Activated naive CD8-positive, alpha-beta T cell (primary cell): ENCODE results near the gene AHI1.
"Not testable (repeated sequence)": the region's sequence is repeated elsewhere in the genome, so short reads cannot be mapped to it uniquely, and the experiment has no call there.

Experiments
- H3K27ac Mint-ChIP-seq: one replicate; pipeline ENCODE4 v1.8.0; 2021; ENCODE audit warnings: mixed read lengths
- H3K27me3 Mint-ChIP-seq: one replicate; pipeline ENCODE4 v1.8.0; 2021; ENCODE audit warnings: mixed read lengths
- H3K36me3 Mint-ChIP-seq: one replicate; pipeline ENCODE4 v1.8.0; 2021; ENCODE audit warnings: mixed read lengths
- H3K4me1 Mint-ChIP-seq: one replicate; pipeline ENCODE4 v1.8.0; 2021; ENCODE audit warnings: low read depth, mixed read lengths
- H3K4me3 Mint-ChIP-seq: one replicate; pipeline ENCODE4 v1.8.0; 2021; ENCODE audit warnings: mild to moderate bottlenecking, mixed read lengths
- H3K9me3 Mint-ChIP-seq: one replicate; pipeline ENCODE4 v1.8.0; 2021; ENCODE audit warnings: low read depth, mixed read lengths

The AHI1 gene

DNA sequence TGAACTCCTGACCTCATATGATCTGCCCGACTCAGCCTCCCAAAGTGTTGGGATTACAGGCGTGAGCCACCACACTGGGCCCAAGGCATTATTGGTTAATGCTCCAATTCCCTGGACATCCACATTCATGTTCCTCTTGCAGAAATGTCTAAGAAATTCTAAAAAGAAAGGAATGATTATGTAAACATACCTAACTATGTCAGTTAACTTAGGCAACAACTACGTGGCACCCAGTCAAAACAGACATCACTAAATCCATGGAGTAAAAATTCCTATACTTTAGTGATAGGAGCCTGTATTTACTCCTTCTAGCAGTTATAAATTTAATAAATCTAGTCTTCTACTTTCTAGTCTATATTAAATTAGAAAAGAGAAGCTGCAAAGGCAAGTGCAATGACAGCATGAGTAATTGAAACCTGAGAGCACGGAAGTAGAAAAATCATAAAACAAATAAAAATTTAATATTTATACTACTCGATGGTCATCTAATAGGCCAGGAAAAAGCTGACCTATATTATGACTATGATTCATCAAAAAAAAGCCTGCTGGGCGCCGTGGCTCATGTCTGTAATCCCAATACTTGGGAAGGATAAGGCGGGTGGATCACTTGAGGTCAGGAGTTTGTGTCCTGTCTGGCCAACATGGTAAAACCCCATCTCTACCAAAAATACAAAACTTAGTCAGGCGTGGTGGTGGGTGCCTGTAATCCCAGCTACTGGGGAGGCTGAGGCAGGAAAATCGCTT, 4.2 kb downstream of the AHI1 start:
- peaks cover 19% of the 10 kb centered on the region for H3K4me1 Mint-ChIP-seq
- H3K27me3 Mint-ChIP-seq, result no peaks in the 10 kb centered on the region
- H3K36me3 Mint-ChIP-seq, result peaks cover 41% of the 10 kb centered on the region
- H3K9me3 Mint-ChIP-seq, result no peaks in the 10 kb centered on the region
- H3K4me3 Mint-ChIP-seq, result no peak overlapping the region
- no peak overlapping the region for H3K27ac Mint-ChIP-seq

DNA sequence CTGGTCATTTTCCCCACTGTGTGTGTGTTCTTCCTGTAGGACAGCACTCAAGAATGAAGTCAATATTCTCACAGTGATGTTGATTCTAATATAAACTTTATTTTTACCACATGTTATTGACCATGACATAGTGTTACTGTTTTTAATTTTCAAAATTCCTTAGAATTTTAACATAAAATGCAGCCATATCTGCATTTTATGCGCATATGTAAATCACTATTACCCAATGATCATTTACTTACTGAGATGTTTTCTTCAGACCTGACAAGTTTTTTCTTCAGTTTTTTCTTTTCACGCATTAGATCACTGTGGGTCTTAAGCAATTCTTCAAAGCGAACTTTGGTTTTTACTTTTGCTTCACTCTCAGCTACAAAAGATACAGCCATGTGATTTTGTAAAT, 7.2 kb downstream of the AHI1 start:
- Mint-ChIP-seq H3K9me3 (no peaks in the 10 kb centered on the region), H3K27me3 (no peaks in the 10 kb centered on the region)

DNA sequence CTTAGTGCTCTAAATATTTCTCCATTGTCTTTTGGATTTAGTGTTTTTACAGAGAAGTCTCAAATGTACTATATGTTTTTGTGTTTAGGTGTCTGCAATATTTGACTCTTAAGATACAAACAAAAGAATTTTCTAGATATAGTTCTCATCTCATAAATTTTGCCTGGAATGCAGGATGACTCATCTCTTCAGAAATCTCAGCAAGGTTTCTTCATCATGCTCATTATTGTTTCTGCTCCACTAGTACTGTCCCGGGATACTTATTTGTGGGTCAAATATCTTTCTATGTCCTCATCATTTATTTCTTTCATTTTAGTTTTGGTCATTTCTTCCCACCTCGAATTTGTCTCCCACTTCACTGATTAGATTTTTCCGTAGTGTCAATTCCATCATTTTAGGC, 9.5 kb downstream of the AHI1 start:
- no peak overlapping the region for H3K27ac Mint-ChIP-seq
- no peaks in the 10 kb centered on the region for H3K27me3 Mint-ChIP-seq
- H3K4me1 Mint-ChIP-seq, result no peaks in the 10 kb centered on the region
- H3K36me3 Mint-ChIP-seq, result peaks cover 50% of the 10 kb centered on the region
- H3K4me3 Mint-ChIP-seq, result no peak overlapping the region
- peaks cover 6% of the 10 kb centered on the region for H3K9me3 Mint-ChIP-seq

More for the DNA sequence above, 7.2 kb downstream of the AHI1 start:
- H3K36me3 Mint-ChIP-seq, result peaks cover 54% of the 10 kb centered on the region
- peaks cover 8% of the 10 kb centered on the region for H3K4me1 Mint-ChIP-seq
- H3K27ac Mint-ChIP-seq, result no peak overlapping the region
- H3K4me3 Mint-ChIP-seq, result no peak overlapping the region

DNA sequence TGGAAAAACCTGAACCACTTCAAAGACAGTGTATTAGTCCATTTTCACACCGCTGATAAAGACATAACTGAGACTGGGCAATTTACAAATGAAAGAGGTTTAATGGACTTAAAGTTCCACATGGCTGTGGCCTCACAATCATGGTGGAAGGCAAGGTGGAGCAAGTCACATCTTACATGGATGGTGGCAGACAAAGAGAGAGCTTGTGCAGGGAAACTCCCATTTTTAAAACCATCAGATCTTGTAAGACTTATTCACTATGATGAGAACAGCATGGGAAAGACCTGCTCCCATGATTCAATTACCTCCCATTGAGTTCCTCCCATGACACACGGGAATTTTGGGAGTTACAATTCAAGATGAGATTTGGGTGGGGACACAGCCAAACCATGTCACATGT, 13.6 kb downstream of the AHI1 start:
- H3K9me3 Mint-ChIP-seq, result peaks cover 10% of the 10 kb centered on the region
- H3K36me3 Mint-ChIP-seq, result peaks cover 44% of the 10 kb centered on the region
- H3K4me1 Mint-ChIP-seq, H3K27me3 Mint-ChIP-seq, H3K27ac Mint-ChIP-seq, H3K4me3 Mint-ChIP-seq: not testable (repeated sequence)

DNA sequence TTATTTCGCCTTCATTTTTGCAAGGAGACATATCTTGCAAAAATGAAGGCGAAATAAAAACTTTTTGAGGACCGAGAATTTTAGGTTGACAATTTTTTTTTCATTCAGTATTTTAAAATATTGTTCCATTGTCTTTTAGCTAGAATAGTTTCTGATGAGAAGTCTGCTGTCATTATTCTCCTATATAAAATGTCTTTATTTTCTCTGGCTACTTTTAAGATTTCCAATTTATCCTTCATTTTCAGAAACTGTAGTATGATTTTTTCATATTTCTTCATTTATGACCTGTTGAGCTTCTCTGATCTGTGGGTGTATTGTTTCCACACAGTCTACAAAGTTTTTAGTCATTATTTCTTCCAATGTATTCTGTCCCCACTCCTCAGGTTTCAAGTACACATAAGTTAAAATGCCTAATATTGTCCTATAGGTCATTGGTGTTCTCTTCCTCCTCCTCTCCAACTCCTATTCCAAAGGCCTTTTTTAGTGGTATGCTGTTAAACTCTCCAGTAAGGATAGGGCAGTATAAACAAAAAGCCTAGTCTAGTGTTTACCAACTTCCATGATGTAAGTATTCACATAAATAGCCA, 15.7 kb downstream of the AHI1 start:
- Mint-ChIP-seq H3K4me1 (no peaks in the 10 kb centered on the region), H3K9me3 (peaks cover 10% of the 10 kb centered on the region), H3K27me3 (no peaks in the 10 kb centered on the region), H3K4me3 (no peak overlapping the region), H3K36me3 (peaks cover 45% of the 10 kb centered on the region), H3K27ac (no peak overlapping the region)

DNA sequence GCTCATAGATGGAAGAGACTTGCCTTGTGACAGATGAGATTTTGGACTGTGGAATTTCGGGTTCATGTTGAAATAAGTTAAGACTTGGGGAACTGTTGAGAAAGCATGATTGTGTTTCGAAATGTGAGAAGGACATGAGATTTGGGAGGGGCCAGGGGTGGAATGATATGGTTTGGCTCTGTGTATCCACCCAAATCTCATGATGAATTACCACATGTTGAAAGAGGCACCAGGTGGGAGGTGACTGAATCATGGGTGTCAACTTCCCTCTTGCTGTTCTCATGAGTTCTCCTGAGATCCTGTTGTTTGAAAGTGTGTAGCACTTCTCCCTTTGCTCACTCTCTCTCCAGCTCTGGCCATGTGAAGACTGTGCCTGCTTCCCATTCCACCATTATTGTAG, 17.9 kb downstream of the AHI1 start:
- Mint-ChIP-seq H3K36me3 (peaks cover 38% of the 10 kb centered on the region), H3K9me3 (peaks cover 10% of the 10 kb centered on the region), H3K27ac (no peak overlapping the region), H3K4me3 (no peak overlapping the region), H3K4me1 (no peaks in the 10 kb centered on the region), H3K27me3 (no peaks in the 10 kb centered on the region)

DNA sequence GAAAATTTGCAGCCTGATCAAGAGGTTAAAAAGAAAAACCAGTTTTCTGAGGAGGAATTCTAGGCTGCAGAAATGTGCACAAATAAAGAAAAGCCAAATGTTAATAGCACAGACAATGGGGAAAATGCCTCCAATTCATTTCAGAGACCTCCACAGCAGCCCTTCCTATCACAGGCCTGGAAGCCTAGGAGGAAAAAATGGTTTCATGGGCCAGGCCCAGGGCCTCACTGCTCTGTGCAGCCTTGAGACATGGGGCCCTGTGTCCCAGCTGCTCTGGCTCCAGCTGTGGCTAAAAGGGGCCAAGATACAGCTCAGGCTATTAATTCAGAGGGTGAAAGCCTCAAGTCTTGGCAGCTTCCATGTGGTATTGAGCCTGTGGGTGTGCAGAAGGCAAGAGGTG, 18.9 kb downstream of the AHI1 start:
- Mint-ChIP-seq H3K27ac (no peak overlapping the region), H3K27me3 (no peaks in the 10 kb centered on the region), H3K4me1 (no peaks in the 10 kb centered on the region), H3K9me3 (peaks cover 7% of the 10 kb centered on the region), H3K36me3 (peaks cover 34% of the 10 kb centered on the region), H3K4me3 (no peak overlapping the region)

DNA sequence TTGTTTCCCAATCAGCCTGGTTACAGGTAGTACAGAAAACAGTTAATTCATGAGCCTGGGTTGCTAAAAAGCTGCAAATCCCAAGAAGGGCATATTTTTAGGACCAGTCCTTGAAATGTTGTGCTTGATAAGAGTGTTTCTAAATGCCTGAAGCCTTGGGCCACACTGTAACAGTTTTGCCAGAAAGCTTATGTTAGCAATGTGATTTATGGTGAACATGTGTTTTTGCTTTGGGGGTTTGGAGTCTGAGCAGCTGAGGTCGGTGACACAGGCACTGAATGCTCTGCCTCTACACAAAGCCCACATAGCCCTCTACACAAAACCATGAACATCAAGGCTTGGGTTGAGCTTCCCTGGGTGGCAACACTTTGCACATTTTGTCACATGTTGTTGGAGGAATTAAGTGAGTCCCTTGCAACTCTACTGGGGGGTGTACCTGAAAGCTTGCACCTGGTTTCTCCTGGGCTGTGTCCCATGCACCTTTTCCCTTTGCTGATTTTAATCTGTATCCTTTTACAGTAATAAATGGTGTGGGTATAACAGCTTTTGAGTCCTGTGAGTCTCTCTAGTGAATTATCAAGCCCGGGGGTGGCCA, 22.2 kb downstream of the AHI1 start:
- H3K27me3 Mint-ChIP-seq, result no peaks in the 10 kb centered on the region
- no peaks in the 10 kb centered on the region for H3K4me1 Mint-ChIP-seq
- H3K9me3 Mint-ChIP-seq, result no peaks in the 10 kb centered on the region
- no peak overlapping the region for H3K4me3 Mint-ChIP-seq
- H3K36me3 Mint-ChIP-seq, result peaks cover 28% of the 10 kb centered on the region
- no peak overlapping the region for H3K27ac Mint-ChIP-seq

DNA sequence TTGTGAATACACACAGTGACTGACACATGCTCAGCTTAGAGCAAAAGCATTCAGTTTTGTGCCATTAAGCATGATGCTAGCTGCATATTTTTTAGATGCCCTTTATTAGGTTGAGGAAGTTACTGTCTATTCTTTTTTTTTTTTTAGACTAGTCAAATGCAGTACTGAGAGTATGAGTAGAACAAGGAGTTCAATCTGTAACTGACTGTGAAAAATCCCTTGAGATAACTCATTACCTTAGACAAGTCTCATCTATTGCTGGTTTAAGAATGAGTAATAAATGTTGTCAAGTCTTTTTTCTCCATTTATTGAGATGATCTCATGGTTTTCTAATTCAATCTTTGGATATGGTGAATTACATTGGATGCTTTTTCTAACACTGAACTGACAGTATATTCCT, 23.2 kb downstream of the AHI1 start:
- H3K27me3 Mint-ChIP-seq, result no peaks in the 10 kb centered on the region
- no peaks in the 10 kb centered on the region for H3K9me3 Mint-ChIP-seq
- H3K4me1 Mint-ChIP-seq, result no peaks in the 10 kb centered on the region
- H3K36me3 Mint-ChIP-seq, result peaks cover 27% of the 10 kb centered on the region
- no peak overlapping the region for H3K4me3 Mint-ChIP-seq
- no peak overlapping the region for H3K27ac Mint-ChIP-seq

DNA sequence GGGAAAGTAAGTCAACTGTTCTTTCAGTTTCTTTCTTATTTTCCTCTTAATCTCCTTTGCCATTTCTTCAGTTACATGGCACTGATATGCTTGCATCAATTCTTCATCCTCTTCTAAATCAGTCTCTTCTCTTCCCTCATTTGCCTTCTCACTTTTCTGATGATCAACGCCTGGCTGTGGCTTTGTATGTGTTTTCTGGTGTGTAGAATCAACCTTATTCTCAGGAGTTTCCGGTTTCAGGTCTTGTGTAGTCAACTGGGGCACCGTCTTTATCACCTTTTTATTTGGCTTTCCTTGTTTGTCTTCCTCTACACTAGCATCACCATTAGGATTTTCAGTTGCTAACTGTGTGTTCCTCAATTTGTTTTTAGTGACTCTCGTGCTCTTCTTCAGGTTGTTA, 31.6 kb downstream of the AHI1 start:
- Mint-ChIP-seq H3K36me3 (peaks cover 33% of the 10 kb centered on the region), H3K27me3 (no peaks in the 10 kb centered on the region), H3K9me3 (no peaks in the 10 kb centered on the region), H3K27ac (no peak overlapping the region), H3K4me1 (peaks cover 4% of the 10 kb centered on the region), H3K4me3 (no peak overlapping the region)

DNA sequence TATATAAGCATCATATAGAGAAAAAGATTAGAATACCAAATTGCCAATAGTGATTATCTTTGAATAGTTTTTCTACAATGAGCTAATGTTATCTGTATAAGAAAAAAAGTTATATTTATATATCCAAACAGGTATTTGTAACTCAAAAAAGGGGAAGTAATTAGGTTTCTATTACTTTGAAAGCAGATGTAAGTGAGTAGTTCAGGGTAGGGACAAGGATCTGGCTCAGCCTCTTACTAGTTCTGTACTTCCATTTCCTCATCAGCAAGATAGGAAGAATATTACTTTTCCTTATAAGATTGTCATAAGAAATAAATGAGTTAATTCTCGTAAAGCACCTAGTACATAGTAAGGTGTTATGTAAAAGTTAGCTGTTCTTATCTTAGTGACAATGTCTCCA, 32.2 kb downstream of the AHI1 start:
- Mint-ChIP-seq H3K36me3 (peaks cover 32% of the 10 kb centered on the region), H3K4me1 (peaks cover 4% of the 10 kb centered on the region), H3K4me3 (no peak overlapping the region), H3K9me3 (no peaks in the 10 kb centered on the region), H3K27ac (no peak overlapping the region), H3K27me3 (no peaks in the 10 kb centered on the region)

DNA sequence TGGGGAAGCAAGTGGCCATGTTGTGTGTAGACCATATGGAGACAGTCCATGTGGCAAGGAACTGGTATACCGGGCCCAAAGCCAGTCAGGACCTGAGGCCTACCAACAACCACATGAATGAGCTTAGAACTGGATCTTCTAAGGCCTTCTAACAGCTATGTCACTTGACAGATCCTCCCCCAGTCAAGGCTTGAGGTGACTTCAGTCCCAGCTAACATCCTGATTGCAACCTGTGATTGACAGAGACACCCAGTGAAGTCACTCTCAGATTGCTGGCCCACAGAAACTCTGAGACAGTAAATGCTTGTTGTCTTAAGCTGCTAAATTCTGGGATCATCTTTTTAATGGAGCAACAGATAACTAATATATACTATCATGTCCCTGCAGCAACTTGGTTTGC, 32.9 kb downstream of the AHI1 start:
- H3K27ac Mint-ChIP-seq, result no peak overlapping the region
- H3K4me3 Mint-ChIP-seq, result no peak overlapping the region
- H3K27me3 Mint-ChIP-seq, result no peaks in the 10 kb centered on the region
- H3K36me3 Mint-ChIP-seq, result peaks cover 27% of the 10 kb centered on the region
- no peaks in the 10 kb centered on the region for H3K9me3 Mint-ChIP-seq
- H3K4me1 Mint-ChIP-seq, result peaks cover 4% of the 10 kb centered on the region

DNA sequence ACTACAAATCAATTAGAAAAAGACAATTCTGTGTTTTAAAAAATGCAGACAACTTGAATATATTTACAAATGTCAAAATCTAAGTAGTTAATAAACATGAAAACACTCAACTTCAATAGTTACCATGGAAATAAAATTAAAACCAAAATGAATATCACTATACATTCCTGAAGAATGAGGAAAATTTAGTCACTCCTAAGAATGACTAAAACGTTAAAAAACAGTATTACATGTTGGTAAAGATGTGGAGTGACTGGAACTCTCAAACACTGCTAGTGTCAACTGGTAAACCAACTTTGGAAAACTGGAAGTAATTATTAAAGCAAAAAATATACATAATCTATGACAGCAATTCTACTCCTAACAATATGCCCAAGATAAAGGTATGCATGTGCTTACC, 36.3 kb downstream of the AHI1 start:
- peaks cover 25% of the 10 kb centered on the region for H3K36me3 Mint-ChIP-seq
- H3K27me3 Mint-ChIP-seq, result no peaks in the 10 kb centered on the region
- H3K4me1 Mint-ChIP-seq, result peaks cover 4% of the 10 kb centered on the region
- H3K4me3 Mint-ChIP-seq, result no peak overlapping the region
- H3K9me3 Mint-ChIP-seq, result no peaks in the 10 kb centered on the region
- no peak overlapping the region for H3K27ac Mint-ChIP-seq

DNA sequence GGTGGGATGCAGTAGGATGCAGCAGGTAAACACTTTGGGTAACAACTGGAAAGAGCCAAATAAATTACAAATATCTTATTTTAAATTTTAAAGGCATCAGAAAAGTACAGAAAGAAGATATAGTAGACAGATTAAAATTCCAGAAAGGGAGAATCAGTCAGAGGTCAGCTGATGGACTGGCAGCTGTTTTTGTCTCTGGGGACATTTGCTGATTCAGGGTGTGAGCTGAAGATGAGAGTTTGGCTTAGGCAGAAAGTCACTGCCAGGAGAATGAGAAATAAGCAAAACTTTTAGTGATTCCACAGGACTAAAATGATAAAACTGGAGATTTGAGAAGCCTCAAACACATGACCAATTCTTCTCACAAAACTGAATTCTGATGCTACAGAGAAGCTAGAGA, 39.5 kb downstream of the AHI1 start:
- Mint-ChIP-seq H3K27ac (no peak overlapping the region), H3K27me3 (no peaks in the 10 kb centered on the region), H3K4me1 (no peaks in the 10 kb centered on the region), H3K4me3 (no peak overlapping the region), H3K9me3 (no peaks in the 10 kb centered on the region), H3K36me3 (peaks cover 10% of the 10 kb centered on the region)

DNA sequence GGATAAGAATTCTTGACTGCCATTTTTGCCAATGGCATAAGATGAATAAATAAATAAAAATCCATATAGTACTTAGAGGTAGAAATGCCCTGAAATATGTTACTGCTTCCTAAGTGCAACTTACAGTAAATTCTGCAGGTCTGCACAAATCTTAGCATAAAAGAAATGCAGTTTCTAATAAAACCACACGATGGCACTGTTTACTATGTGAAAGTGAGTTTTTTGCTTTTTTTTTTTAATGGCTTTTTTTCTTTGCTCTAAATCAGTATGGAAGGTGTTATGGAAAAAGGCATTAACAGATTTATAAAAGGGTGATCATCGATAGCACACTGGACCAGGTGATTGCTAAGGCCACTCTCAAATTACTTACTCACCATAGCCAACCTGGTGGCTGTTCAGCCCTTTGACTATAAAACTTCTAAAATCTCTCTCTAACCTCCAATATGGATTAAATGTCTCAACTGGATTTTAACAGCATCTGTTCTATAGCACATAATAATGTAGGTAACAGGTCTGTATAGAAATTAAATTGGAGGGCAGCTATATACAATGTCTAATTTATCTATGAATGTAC, 45.8 kb downstream of the AHI1 start:
- Mint-ChIP-seq H3K4me3 (no peak overlapping the region), H3K4me1 (no peaks in the 10 kb centered on the region), H3K27ac (no peak overlapping the region), H3K27me3 (no peaks in the 10 kb centered on the region), H3K9me3 (no peaks in the 10 kb centered on the region), H3K36me3 (no peaks in the 10 kb centered on the region)
